Endothelial cell (in vitro differentiated cells): ENCODE measurements around the gene UNKL. TPM values are rescaled to one million over a fixed set of nuclear protein-coding genes. Genes with fewer than 3 reads are reported as not detected.

Experiments
- DNase-seq: peaks from one replicate; pipeline ENCODE4 v3.0.0; 2021; ENCODE audit warnings: low spot score
- H3K27ac Mint-ChIP-seq: one replicate; pipeline ENCODE4 v1.8.0; 2021; ENCODE audit warnings: mixed read lengths, inconsistent platforms; ENCODE audit not compliant: unreplicated experiment
- H3K27me3 Mint-ChIP-seq: one replicate; pipeline ENCODE4 v1.8.0; 2021; ENCODE audit warnings: mild to moderate bottlenecking, moderate library complexity, mixed read lengths, inconsistent platforms; ENCODE audit not compliant: unreplicated experiment
- H3K36me3 Mint-ChIP-seq: one replicate; pipeline ENCODE4 v1.8.0; 2021; ENCODE audit warnings: mild to moderate bottlenecking, low read depth, mixed read lengths, inconsistent platforms; ENCODE audit not compliant: unreplicated experiment
- H3K4me1 Mint-ChIP-seq: one replicate; pipeline ENCODE4 v1.8.0; 2021; ENCODE audit warnings: mild to moderate bottlenecking, mixed read lengths, inconsistent platforms; ENCODE audit not compliant: unreplicated experiment
- H3K4me3 Mint-ChIP-seq: one replicate; pipeline ENCODE4 v1.8.0; 2021; ENCODE audit warnings: mild to moderate bottlenecking, mixed read lengths, inconsistent platforms; ENCODE audit not compliant: unreplicated experiment
- H3K9me3 Mint-ChIP-seq: one replicate; pipeline ENCODE4 v1.8.0; 2021; ENCODE audit warnings: mixed read lengths, inconsistent platforms; ENCODE audit not compliant: unreplicated experiment
- total RNA-seq: library from RNA; stranded (reverse); fragmentation: NEBNext Ultra II Directional; extraction: Animal tissue kit (Norgen Biotek cat#: 25700); gene quantifications from one replicate; pipeline ENCODE4 v1.2.1, GENCODE V29; 2021; ENCODE audit not compliant: unreplicated experiment
- TF ChIP-seq, protein P1 (sequence below): fragments of 200-600 bp; sonication (generic); IDR thresholded peaks from one replicate; pipeline ENCODE4 v1.5.0; 2021; ENCODE audit warnings: antibody characterized with exemption; ENCODE audit not compliant: unreplicated experiment

UNKL gene
- total RNA-seq, 1 donor from 2014 or later, result 30.3 TPM

DNA sequence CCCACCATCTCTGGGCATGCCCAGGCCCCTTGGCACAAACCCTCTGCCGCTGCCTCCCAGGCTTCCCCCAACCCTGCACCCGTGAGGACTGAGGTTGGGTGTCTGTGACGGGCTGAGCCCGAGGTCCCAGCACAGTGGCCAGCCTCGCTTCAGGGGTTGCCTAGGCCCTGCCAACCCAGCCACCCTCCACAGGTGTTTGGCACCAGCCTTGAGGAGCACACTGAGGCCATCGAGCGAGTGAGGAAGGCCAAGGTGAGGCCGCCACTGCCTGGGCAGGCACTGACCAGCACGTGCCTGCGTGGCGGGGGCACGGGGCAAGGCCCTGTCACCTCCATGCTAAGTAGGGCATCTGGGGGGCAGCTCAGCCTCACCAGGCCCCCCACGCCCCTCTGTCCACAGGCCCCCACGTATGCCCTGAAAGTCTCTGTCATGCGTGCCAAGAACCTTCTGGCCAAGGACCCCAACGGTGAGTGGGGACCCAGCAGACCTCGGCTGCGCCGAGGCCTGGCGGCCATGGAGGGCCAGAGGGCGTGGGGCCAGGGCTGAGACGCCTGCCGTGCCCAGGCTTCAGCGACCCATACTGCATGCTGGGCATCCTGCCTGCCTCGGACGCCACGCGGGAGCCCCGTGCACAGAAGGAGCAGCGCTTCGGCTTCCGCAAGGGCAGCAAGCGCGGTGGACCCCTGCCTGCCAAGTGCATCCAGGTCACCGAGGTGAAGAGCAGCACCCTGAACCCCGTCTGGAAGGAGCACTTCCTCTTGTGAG, 73.6 kb downstream of the UNKL start:
- H3K4me3 Mint-ChIP-seq, result peak overlapping the region; percentile 51
- no peaks in the 10 kb centered on the region for H3K9me3 Mint-ChIP-seq
- no peaks in the 10 kb centered on the region for H3K36me3 Mint-ChIP-seq
- DNase-seq, result no peak
- H3K4me1 Mint-ChIP-seq, result peaks cover 6% of the 10 kb centered on the region
- H3K27ac Mint-ChIP-seq, result no peak overlapping the region
- H3K27me3 Mint-ChIP-seq, result peaks cover 8% of the 10 kb centered on the region
- TF ChIP-seq, protein P1, sequence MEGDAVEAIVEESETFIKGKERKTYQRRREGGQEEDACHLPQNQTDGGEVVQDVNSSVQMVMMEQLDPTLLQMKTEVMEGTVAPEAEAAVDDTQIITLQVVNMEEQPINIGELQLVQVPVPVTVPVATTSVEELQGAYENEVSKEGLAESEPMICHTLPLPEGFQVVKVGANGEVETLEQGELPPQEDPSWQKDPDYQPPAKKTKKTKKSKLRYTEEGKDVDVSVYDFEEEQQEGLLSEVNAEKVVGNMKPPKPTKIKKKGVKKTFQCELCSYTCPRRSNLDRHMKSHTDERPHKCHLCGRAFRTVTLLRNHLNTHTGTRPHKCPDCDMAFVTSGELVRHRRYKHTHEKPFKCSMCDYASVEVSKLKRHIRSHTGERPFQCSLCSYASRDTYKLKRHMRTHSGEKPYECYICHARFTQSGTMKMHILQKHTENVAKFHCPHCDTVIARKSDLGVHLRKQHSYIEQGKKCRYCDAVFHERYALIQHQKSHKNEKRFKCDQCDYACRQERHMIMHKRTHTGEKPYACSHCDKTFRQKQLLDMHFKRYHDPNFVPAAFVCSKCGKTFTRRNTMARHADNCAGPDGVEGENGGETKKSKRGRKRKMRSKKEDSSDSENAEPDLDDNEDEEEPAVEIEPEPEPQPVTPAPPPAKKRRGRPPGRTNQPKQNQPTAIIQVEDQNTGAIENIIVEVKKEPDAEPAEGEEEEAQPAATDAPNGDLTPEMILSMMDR, result no peak

DNA sequence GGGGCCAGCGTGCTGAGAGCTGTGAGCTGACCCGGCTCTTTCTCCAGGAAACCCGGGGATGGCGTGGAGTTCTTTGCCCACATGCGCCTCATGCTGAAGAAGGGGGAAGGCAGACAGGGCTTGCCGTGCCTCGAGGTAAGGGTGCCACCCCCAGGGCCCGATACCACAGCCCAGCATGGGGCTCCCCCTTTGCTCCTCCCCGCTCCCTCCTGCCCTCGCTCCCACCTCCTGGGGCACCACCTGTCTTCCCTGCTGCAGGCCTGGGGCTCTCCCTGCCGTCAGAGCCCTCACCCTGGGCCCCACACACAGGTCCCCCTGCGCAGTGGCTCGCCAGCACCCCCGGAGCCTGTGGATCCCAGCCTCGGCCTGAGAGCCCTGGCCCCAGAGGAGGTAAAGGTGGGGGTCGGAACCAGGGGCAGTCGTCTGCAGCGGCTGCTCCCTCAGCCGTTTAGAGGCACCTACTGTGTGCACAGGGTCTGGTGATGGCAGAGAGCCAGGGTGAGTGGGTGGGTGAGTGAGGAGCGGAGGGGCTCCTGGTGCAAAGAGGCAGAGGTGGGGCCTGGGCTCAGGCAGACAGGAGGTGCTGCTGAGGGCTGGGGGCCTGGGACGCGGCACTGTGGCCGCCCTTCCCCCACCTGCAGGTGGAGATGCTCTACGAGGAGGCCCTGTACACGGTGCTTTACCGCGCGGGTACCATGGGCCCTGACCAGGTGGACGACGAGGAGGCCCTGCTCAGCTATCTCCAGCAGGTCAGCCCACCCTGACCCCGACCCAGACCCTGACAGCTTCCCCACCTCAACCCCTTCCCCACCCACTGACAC, 75.4 kb downstream of the UNKL start:
- peaks cover 6% of the 10 kb centered on the region for H3K27me3 Mint-ChIP-seq
- H3K27ac Mint-ChIP-seq, result no peak overlapping the region
- H3K36me3 Mint-ChIP-seq, result no peaks in the 10 kb centered on the region
- no peaks in the 10 kb centered on the region for H3K9me3 Mint-ChIP-seq
- no peak overlapping the region for H3K4me3 Mint-ChIP-seq
- TF ChIP-seq, protein P1, result no peak
- peaks cover 6% of the 10 kb centered on the region for H3K4me1 Mint-ChIP-seq
- DNase-seq, result no peak

DNA sequence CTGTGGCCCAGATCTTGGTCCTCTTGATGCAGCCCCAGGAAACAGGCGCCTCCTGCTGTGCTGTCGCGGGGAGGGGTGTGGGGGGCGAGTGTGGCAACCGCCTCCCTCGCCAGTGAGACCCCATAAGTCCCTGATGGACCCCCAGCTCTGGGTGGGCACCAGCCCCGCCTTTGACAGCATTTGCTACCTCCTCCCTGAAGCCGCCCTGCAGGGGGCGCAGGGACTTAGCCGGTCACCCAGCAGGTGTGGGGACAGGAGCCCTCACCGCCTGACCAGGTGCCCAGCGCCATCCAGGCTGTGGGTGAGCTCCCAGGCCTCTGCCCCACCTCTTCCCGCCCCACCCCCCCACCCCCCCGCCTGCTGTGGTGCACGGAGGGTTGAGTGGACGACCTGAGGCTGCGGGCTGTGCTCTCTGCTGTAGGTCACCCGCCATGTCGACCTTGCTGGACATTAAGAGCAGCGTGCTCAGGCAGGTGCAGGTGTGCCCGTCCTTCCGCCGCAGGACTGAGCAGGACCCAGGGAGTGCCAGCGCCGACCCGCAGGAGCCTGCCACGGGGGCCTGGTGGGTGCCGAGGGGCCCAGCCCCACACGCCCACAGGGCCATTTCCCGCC, 76.3 kb downstream of the UNKL start:
- no peak overlapping the region for H3K27ac Mint-ChIP-seq
- no peak overlapping the region for H3K4me3 Mint-ChIP-seq
- H3K4me1 Mint-ChIP-seq, result peaks cover 3% of the 10 kb centered on the region
- no peaks in the 10 kb centered on the region for H3K36me3 Mint-ChIP-seq
- H3K9me3 Mint-ChIP-seq, result no peaks in the 10 kb centered on the region
- H3K27me3 Mint-ChIP-seq, result peaks cover 4% of the 10 kb centered on the region
- peak; percentile 64 for DNase-seq
- TF ChIP-seq, protein P1, result no peak

DNA sequence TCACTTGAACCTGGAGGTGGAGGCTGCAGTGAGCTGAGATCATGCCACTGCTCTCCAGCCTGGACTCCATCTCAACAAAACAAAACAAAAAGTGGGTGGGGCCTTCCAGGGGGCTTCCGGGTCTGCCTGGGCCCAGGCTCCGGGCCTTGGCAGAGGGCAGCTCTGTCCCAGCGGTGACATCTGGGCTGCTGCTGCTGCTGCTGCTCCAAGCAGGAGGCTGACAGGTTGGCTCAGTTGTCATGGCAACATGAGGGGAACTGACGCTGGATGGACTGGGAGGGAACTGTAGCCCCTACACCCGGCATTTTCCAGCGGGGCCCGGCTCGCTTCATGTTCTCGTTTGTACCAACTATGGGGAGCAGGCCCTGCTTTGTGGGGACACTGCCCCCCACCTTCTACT, 77.0 kb downstream of the UNKL start:
- Mint-ChIP-seq H3K9me3 (no peaks in the 10 kb centered on the region), H3K36me3 (no peaks in the 10 kb centered on the region)
- no peak for DNase-seq

More for the DNA sequence above, 77.0 kb downstream of the UNKL start:
- no peaks in the 10 kb centered on the region for H3K4me1 Mint-ChIP-seq
- H3K27me3 Mint-ChIP-seq, result peaks cover 5% of the 10 kb centered on the region
- TF ChIP-seq, protein P1, result no peak
- no peak overlapping the region for H3K27ac Mint-ChIP-seq
- no peak overlapping the region for H3K4me3 Mint-ChIP-seq
